HL-60 (cell line): Measurements from ENCODE around the gene NCEH1.

ENCODE experiments used
- DNase-seq, 2 experiments: peaks; one replicate each; pipeline ENCODE4 v3.0.0-alpha.2; 2010 to 2020; ENCODE audit warnings: low read depth in 1 of 2, low spot score in 1 of 2
- H3K27ac ChIP-seq: fragments of 250-450 bp; sonication (Bioruptor Pico); replicated peaks from 2 replicates; pipeline ENCODE4 v1.5.1; 2020; ENCODE audit warnings: mild to moderate bottlenecking, moderate library complexity
- H3K27me3 ChIP-seq: fragments of 250-450 bp; sonication (Bioruptor Pico); 2 replicates; pipeline ENCODE4 v1.5.1; 2021; ENCODE audit warnings: mild to moderate bottlenecking, moderate library complexity; ENCODE audit not compliant: insufficient read depth, poor library complexity, severe bottlenecking
- H3K4me3 ChIP-seq: replicated peaks from 2 replicates; pipeline ENCODE4 v1.5.1; 2011; ENCODE audit warnings: mild to moderate bottlenecking, control low read depth, low read length; ENCODE audit not compliant: insufficient read depth
- CTCF ChIP-seq: IDR thresholded peaks from one replicate; pipeline ENCODE4 v1.5.1; 2011; ENCODE audit warnings: low read length, control low read depth, inconsistent platforms; ENCODE audit not compliant: insufficient read depth
- GABPA ChIP-seq: IDR thresholded peaks from 2 replicates; pipeline ENCODE4 v1.6.1; 2012; ENCODE audit warnings: low read depth
- POLR2AphosphoS5 ChIP-seq: IDR thresholded peaks from 2 replicates; pipeline ENCODE4 v1.6.1; 2012; ENCODE audit warnings: low read depth
- REST ChIP-seq: IDR thresholded peaks from 2 replicates; pipeline ENCODE4 v1.6.1; 2012; ENCODE audit warnings: low read depth; ENCODE audit not compliant: insufficient replicate concordance
- SPI1 ChIP-seq: IDR thresholded peaks from 2 replicates; pipeline ENCODE4 v1.6.1; 2012; ENCODE audit warnings: low read depth, mild to moderate bottlenecking, borderline replicate concordance

NCEH1 gene

GRCh38 chr3:172678068-172678467 lies 32.8 kb downstream of the NCEH1 start:
- Histone ChIP-seq H3K4me3 (no peak overlapping the region), H3K27ac (no peak overlapping the region), H3K27me3 (no peaks in the 10 kb centered on the region)
- no peak for DNase-seq
- no peak for TF ChIP-seq REST
- no peak for TF ChIP-seq SPI1
- no peak for TF ChIP-seq GABPA
- TF ChIP-seq POLR2AphosphoS5 = no peak
- no peak for TF ChIP-seq CTCF

- H3K27ac ChIP-seq = no peak overlapping the region
- DNase-seq = no peak
- H3K27me3 ChIP-seq = no peaks in the 10 kb centered on the region
- no peak for TF ChIP-seq CTCF
- TF ChIP-seq SPI1 = no peak
- TF ChIP-seq REST = no peak
- TF ChIP-seq GABPA = no peak
- no peak overlapping the region for H3K4me3 ChIP-seq
These were observed 34.5 kb downstream of the NCEH1 start for GRCh38 chr3:172676196-172676922.

GRCh38 chr3:172675441-172676193 lies 35.2 kb downstream of the NCEH1 start:
- Histone ChIP-seq H3K4me3 (no peak overlapping the region), H3K27ac (no peak overlapping the region)
- peak in 1 of 2 experiments; percentile 25 for DNase-seq

More at GRCh38 chr3:172675441-172676193, 35.2 kb downstream of the NCEH1 start:
- TF ChIP-seq POLR2AphosphoS5 = no peak
- TF ChIP-seq SPI1 = no peak
- peak; percentile 75 for TF ChIP-seq CTCF
- TF ChIP-seq REST = no peak
- no peaks in the 10 kb centered on the region for H3K27me3 ChIP-seq
